Measurements from ENCODE around the gene CHST4. TPM values are rescaled to one million over a fixed set of nuclear protein-coding genes. Genes with fewer than 3 reads are reported as not detected.
A peak's percentile ranks its signal among the peaks of the same experiment; 100 is the strongest.

CHST4 gene
- total and polyA plus RNA-seq, 9 donors, result 0.04 to 0.21 (median 0.07) TPM; not detected in 5

DNA sequence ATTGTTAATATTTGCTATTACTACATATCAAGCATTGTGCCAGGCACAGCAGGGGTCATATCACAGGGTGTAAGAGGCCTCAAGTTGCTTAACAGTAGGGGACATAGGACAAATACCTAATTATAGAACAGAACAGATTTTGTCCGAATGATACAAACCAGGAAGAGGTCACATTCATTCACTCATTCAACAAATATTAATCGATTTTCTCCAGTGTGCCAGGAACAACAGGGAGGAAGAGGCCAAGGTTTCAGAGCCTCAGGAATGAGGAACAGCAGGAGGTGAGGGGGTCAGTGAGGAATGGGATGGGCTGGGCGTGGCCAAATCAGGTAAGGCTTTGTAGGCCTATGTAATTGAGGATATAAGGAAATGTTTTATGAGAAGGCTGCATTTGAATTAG, 11.2 kb upstream of the CHST4 start:
- no peak overlapping the region for H3K27ac ChIP-seq (ENCODE audit: low read length)
- H3K9me3 ChIP-seq (replicated peaks; ENCODE audit: control insufficient read depth, low read depth, low read length), result no peaks in the 10 kb centered on the region
- H3K36me3 ChIP-seq (ENCODE audit: control insufficient read depth, insufficient read depth, low read length), result no peaks in the 10 kb centered on the region
- no peaks in the 10 kb centered on the region for H3K4me1 ChIP-seq (ENCODE audit: control insufficient read depth, insufficient read depth, low read length)
- no peak overlapping the region for H3K4me3 ChIP-seq (ENCODE audit: low read length)
- no peak for DNase-seq
- WGBS (ENCODE audit: insufficient coverage), result 56% methylated on average over 1 of the region's 3 CpGs
- H3K27me3 ChIP-seq (ENCODE audit: control insufficient read depth, insufficient read depth, low read length), result no peaks in the 10 kb centered on the region

DNA sequence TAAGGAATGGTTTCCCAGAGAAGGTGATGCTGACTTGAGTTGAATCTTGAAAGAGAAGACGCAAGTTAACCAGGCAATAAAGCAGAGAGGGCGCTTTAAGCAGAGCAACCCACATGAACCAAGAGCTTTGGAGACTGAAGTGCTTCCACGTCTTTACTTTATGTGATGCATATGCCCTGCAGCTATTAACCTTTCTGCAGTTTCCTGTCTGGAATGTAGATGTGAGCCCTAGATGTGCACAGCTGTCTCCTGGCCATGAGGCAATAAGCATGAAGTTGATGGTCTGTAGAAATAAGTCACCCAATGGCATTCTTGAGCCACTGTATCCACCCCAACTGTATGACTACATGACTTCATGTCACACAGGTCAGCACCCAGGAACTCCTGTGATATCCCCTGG, 5.7 kb upstream of the CHST4 start:
- Histone ChIP-seq H3K4me3 (ENCODE audit: low read length) (no peak overlapping the region), H3K4me1 (ENCODE audit: control insufficient read depth, insufficient read depth, low read length) (no peaks in the 10 kb centered on the region), H3K27ac (ENCODE audit: low read length) (no peak overlapping the region), H3K27me3 (ENCODE audit: control insufficient read depth, insufficient read depth, low read length) (peaks cover 11% of the 10 kb centered on the region), H3K36me3 (ENCODE audit: control insufficient read depth, insufficient read depth, low read length) (no peaks in the 10 kb centered on the region), H3K9me3 (replicated peaks; ENCODE audit: control insufficient read depth, low read depth, low read length) (no peaks in the 10 kb centered on the region)
- WGBS (ENCODE audit: insufficient coverage), result 76% methylated on average over 3 of the region's 3 CpGs
- DNase-seq, result no peak

DNA sequence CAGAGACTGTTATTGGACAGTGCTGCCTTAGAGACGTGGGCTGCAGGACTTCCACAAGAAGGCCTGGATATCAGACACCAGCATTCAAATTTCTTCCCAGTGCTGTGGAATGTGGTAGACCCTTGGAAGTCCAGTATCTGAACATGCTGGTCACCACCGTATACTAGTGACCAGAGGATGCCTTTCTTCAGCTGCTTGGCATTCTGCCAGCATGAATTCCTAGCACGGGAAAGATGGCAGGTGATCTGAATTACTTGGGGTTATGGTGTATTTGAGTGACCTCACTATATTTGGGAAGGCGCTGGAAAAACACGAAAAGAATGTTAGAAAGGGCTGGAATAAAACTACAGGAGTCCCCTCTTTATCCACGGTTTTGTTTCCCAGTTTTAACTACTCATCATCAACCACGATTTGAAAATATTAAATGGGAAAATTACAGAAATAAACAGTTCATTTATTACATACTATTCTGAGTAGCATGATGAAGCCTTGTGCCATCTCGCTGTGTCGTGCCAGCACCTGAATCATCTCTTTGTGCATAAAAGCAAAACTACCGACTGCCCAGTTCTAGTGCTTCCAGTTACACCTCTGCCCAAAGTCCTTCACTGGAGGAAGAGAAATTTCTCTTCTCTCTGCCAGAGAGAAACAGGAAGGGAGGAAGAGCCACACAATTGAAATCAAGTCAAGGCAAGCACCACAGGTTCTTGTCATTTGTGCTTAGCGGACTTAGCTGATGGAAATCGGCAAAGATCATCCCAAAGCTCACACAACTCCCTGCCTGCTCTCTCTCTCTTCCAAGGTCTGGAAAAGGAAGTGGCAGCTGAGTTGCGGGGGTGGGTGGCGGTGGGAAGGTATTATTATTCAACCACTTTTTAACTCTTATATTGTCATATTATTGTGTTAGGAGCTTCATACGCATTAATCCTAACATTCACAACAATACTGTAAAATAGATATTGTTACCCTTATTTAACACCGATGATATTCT, 1.4 kb upstream of the CHST4 start:
- 36% methylated on average over 2 of the region's 16 CpGs for WGBS (ENCODE audit: insufficient coverage)
- Histone ChIP-seq H3K27me3 (ENCODE audit: control insufficient read depth, insufficient read depth, low read length) (peaks cover 18% of the 10 kb centered on the region), H3K27ac (ENCODE audit: low read length) (no peak overlapping the region), H3K9me3 (replicated peaks; ENCODE audit: control insufficient read depth, low read depth, low read length) (no peaks in the 10 kb centered on the region), H3K4me1 (ENCODE audit: control insufficient read depth, insufficient read depth, low read length) (peaks cover 3% of the 10 kb centered on the region), H3K4me3 (ENCODE audit: low read length) (no peak overlapping the region), H3K36me3 (ENCODE audit: control insufficient read depth, insufficient read depth, low read length) (no peaks in the 10 kb centered on the region)
- DNase-seq, result no peak

DNA sequence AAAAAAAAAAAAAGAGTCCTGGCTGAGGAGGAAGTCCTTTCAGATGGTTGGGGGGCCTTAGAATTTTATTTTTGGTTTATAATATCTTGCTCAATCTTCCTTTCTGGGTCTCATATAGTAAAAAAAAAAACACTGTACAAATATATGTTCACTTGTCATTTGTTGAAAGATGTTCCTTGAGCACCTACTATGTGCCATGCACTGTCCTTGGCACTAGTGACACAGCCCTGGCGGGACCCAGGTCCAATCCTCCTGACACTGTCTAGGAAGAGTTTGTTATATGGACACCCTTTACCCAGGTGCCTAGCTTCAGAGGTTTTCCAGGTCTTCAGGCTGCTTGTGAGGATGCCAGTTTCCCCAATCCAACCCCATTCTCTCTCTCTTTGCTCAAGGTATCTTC, 2.0 kb downstream of the CHST4 start:
- Histone ChIP-seq H3K9me3 (replicated peaks; ENCODE audit: control insufficient read depth, low read depth, low read length) (no peaks in the 10 kb centered on the region), H3K4me3 (ENCODE audit: low read length) (no peak overlapping the region), H3K27ac (ENCODE audit: low read length) (no peak overlapping the region), H3K4me1 (ENCODE audit: control insufficient read depth, insufficient read depth, low read length) (peaks cover 3% of the 10 kb centered on the region), H3K27me3 (ENCODE audit: control insufficient read depth, insufficient read depth, low read length) (peaks cover 15% of the 10 kb centered on the region), H3K36me3 (ENCODE audit: control insufficient read depth, insufficient read depth, low read length) (no peaks in the 10 kb centered on the region)
- no peak for DNase-seq
- no CpG with 5 or more reads among the region's 1 CpG for WGBS (ENCODE audit: insufficient coverage)

DNA sequence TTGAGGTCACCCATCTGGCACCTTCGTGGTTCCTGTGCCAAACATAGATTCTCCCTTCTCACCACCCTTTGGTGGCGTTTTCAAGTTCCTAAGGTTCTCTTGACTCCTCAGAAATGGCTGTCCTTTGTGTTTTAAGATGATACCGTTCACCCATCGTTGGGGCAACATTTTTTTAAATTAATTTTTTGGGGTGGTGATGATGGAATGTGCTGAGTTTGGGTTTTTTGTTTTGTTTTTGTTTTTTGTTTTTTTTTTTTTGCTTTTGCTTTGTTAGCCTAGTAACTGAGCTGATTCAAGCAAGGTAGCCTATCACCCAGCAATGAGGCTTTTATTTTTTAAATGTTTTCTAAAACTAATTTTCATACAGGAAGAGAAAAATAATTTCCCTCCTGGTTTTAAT, 2.6 kb downstream of the CHST4 start:
- DNase-seq, result no peak
- Histone ChIP-seq H3K36me3 (ENCODE audit: control insufficient read depth, insufficient read depth, low read length) (no peaks in the 10 kb centered on the region), H3K4me1 (ENCODE audit: control insufficient read depth, insufficient read depth, low read length) (peaks cover 3% of the 10 kb centered on the region), H3K4me3 (ENCODE audit: low read length) (no peak overlapping the region), H3K27ac (ENCODE audit: low read length) (no peak overlapping the region), H3K27me3 (ENCODE audit: control insufficient read depth, insufficient read depth, low read length) (peaks cover 12% of the 10 kb centered on the region), H3K9me3 (replicated peaks; ENCODE audit: control insufficient read depth, low read depth, low read length) (no peaks in the 10 kb centered on the region)
- 33% methylated on average over 1 of the region's 4 CpGs for WGBS (ENCODE audit: insufficient coverage)

DNA sequence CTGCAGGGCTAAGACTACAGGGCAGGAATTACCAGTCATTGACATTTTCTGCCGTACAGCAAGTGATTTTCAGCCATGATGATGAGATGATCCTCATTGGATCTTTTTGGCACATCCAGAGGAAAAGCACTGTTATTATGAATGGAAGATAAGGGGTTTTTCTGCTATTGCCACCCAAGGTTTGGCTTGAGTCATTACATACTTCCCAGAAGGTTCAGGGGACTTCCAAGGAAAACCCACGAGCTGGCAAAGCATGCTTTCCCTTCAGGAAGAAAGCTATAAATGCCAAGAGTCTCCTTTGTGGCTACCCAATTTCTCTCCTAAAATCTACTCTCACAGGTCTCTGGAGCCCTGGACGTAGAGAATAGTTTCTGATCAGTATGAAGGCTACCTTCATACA, 6.1 kb downstream of the CHST4 start:
- WGBS (ENCODE audit: insufficient coverage), result 100% methylated on average over 1 of the region's 3 CpGs
- DNase-seq, result no peak
- no peak overlapping the region for H3K27ac ChIP-seq (ENCODE audit: low read length)
- H3K4me1 ChIP-seq (ENCODE audit: control insufficient read depth, insufficient read depth, low read length), result no peaks in the 10 kb centered on the region
- no peak overlapping the region for H3K4me3 ChIP-seq (ENCODE audit: low read length)
- H3K27me3 ChIP-seq (ENCODE audit: control insufficient read depth, insufficient read depth, low read length), result no peaks in the 10 kb centered on the region
- no peaks in the 10 kb centered on the region for H3K36me3 ChIP-seq (ENCODE audit: control insufficient read depth, insufficient read depth, low read length)
- no peaks in the 10 kb centered on the region for H3K9me3 ChIP-seq (replicated peaks; ENCODE audit: control insufficient read depth, low read depth, low read length)

DNA sequence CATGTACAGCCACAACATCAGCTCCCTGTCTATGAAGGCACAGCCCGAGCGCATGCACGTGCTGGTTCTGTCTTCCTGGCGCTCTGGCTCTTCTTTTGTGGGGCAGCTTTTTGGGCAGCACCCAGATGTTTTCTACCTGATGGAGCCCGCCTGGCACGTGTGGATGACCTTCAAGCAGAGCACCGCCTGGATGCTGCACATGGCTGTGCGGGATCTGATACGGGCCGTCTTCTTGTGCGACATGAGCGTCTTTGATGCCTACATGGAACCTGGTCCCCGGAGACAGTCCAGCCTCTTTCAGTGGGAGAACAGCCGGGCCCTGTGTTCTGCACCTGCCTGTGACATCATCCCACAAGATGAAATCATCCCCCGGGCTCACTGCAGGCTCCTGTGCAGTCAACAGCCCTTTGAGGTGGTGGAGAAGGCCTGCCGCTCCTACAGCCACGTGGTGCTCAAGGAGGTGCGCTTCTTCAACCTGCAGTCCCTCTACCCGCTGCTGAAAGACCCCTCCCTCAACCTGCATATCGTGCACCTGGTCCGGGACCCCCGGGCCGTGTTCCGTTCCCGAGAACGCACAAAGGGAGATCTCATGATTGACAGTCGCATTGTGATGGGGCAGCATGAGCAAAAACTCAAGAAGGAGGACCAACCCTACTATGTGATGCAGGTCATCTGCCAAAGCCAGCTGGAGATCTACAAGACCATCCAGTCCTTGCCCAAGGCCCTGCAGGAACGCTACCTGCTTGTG, 10.7 kb downstream of the CHST4 start:
- DNase-seq, result no peak
- Histone ChIP-seq H3K9me3 (replicated peaks; ENCODE audit: control insufficient read depth, low read depth, low read length) (no peaks in the 10 kb centered on the region), H3K4me3 (ENCODE audit: low read length) (no peak overlapping the region), H3K27ac (ENCODE audit: low read length) (no peak overlapping the region), H3K27me3 (ENCODE audit: control insufficient read depth, insufficient read depth, low read length) (no peaks in the 10 kb centered on the region), H3K4me1 (ENCODE audit: control insufficient read depth, insufficient read depth, low read length) (no peaks in the 10 kb centered on the region), H3K36me3 (ENCODE audit: control insufficient read depth, insufficient read depth, low read length) (no peaks in the 10 kb centered on the region)
- WGBS (ENCODE audit: insufficient coverage), result 92% methylated on average over 26 of the region's 28 CpGs

DNA sequence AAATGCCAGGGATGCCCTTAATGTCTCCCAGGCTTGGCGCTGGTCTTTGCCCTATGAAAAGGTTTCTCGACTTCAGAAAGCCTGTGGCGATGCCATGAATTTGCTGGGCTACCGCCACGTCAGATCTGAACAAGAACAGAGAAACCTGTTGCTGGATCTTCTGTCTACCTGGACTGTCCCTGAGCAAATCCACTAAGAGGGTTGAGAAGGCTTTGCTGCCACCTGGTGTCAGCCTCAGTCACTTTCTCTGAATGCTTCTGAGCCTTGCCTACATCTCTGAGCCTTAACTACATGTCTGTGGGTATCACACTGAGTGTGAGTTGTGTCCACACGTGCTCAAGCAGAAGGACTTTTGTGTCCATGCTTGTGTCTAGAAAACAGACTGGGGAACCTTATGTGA, 11.4 kb downstream of the CHST4 start:
- 57% methylated on average over 6 of the region's 6 CpGs for WGBS (ENCODE audit: insufficient coverage)
- Histone ChIP-seq H3K9me3 (replicated peaks; ENCODE audit: control insufficient read depth, low read depth, low read length) (no peaks in the 10 kb centered on the region), H3K27ac (ENCODE audit: low read length) (no peak overlapping the region), H3K4me1 (ENCODE audit: control insufficient read depth, insufficient read depth, low read length) (no peaks in the 10 kb centered on the region), H3K36me3 (ENCODE audit: control insufficient read depth, insufficient read depth, low read length) (no peaks in the 10 kb centered on the region), H3K4me3 (ENCODE audit: low read length) (no peak overlapping the region), H3K27me3 (ENCODE audit: control insufficient read depth, insufficient read depth, low read length) (no peaks in the 10 kb centered on the region)
- peak; percentile 11 for DNase-seq

DNA sequence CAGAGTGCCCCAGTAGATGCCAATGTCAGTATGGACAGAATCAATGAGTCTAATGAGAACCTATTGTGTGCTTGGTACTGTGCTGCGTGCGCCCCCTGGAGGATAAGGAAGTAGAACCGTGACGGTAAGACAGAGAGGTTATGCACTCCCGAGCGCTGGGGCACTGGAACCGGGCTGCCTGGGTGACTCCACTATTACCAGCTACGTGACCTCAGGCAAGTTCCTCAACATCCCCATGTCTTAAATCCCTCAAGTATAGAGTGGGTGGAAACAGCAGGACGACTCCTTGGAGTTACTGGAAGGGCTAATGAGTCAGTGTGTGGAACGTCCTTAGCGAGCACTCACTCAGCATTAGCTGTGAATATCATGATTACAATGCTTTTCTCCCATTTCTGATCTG, 16.2 kb downstream of the CHST4 start:
- no peak overlapping the region for H3K27ac ChIP-seq (ENCODE audit: low read length)
- no peaks in the 10 kb centered on the region for H3K4me1 ChIP-seq (ENCODE audit: control insufficient read depth, insufficient read depth, low read length)
- H3K9me3 ChIP-seq (replicated peaks; ENCODE audit: control insufficient read depth, low read depth, low read length), result no peaks in the 10 kb centered on the region
- no CpG with 5 or more reads among the region's 11 CpGs for whole genome bisulfite sequencing (ENCODE audit: insufficient coverage)
- no peak overlapping the region for H3K4me3 ChIP-seq (ENCODE audit: low read length)
- no peaks in the 10 kb centered on the region for H3K27me3 ChIP-seq (ENCODE audit: control insufficient read depth, insufficient read depth, low read length)
- H3K36me3 ChIP-seq (ENCODE audit: control insufficient read depth, insufficient read depth, low read length), result no peaks in the 10 kb centered on the region
- no peak for DNase-seq

DNA sequence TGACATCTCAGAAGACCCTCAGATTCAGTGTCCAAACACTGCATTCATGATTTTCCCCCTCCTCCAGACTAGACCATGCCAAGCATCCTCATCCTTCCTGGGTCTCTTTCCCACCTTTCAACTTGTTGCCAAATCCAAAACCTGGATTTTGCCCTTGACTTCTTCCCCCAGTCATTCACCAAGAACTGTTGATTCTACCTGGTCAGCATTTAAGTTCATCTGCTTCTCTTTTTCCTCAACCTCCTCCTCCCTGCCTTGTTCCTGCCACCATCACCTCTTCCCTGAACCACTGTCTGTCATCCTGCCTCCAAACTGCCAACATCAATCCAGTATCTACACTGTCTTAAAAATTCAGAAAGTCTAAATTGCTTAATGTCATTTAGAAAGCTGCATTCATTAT, 20.9 kb downstream of the CHST4 start:
- Histone ChIP-seq H3K4me1 (ENCODE audit: control insufficient read depth, insufficient read depth, low read length) (no peaks in the 10 kb centered on the region), H3K4me3 (ENCODE audit: low read length) (no peak overlapping the region), H3K27ac (ENCODE audit: low read length) (no peak overlapping the region), H3K36me3 (ENCODE audit: control insufficient read depth, insufficient read depth, low read length) (no peaks in the 10 kb centered on the region), H3K9me3 (replicated peaks; ENCODE audit: control insufficient read depth, low read depth, low read length) (no peaks in the 10 kb centered on the region), H3K27me3 (ENCODE audit: control insufficient read depth, insufficient read depth, low read length) (no peaks in the 10 kb centered on the region)
- DNase-seq, result no peak

Measured in muscle of leg (tissue), 11 donors.